Suppressor macrophage (primary cell): ENCODE measurements around the gene TIGIT.

Experiments
- DNase-seq, 4 experiments: peaks; one replicate each; pipeline ENCODE4 v3.0.0-alpha.2; 2020 to 2022

The TIGIT gene

DNA sequence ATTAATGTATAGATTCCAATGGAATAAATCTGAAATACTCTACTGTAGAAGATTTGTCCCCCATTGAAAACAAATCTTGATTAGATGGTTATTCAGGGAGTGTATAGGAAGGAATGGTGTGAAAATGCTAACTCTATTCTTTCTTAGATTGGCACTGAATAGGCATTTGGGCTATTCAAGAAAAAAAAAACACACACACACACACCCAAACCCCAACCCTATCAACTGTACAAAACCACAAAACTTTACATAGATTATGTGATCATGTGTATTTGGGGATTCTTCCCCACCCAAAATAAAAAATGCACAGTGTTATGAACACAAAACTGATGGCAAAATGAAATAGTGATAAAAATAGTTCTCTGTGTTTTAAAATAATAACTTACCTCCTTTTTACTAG lies 61.8 kb downstream of the TIGIT start:
- DNase-seq, result no peak

- DNase-seq, result no peak
These were observed 62.2 kb downstream of the TIGIT start for GRCh38 chr3:114356066-114356465.

GRCh38 chr3:114356525-114356924 lies 62.7 kb downstream of the TIGIT start:
- no peak for DNase-seq
